Forelimb muscle (tissue), 1 donor: ENCODE results near the gene RBL2. TPM values are rescaled to one million over a fixed set of nuclear protein-coding genes. Genes with fewer than 3 reads are reported as not detected.

Source experiments
- DNase-seq: peaks from one replicate; pipeline ENCODE4 v3.0.0-alpha.2; 2013; ENCODE audit warnings: low read depth
- polyA plus RNA-seq: library from polyadenylated mRNA; unstranded; fragments of 120-200 nt; gene quantifications from one replicate; pipeline ENCODE4 v1.2.1, GENCODE V29; 2013; ENCODE audit not compliant: insufficient read length

RBL2 gene
- polyA plus RNA-seq, 1 donor, result 52.7 TPM

- DNase-seq, result no peak
These were observed 19.7 kb downstream of the RBL2 start for GRCh38 chr16:53453928-53454327.

- no peak for DNase-seq
These were observed 22.4 kb downstream of the RBL2 start for GRCh38 chr16:53456625-53457024.

- DNase-seq, result no peak
These were observed 23.4 kb downstream of the RBL2 start for GRCh38 chr16:53457670-53458069.

GRCh38 chr16:53458635-53459034 lies 24.4 kb downstream of the RBL2 start:
- DNase-seq, result no peak

GRCh38 chr16:53465606-53466280 lies 31.5 kb downstream of the RBL2 start:
- no peak for DNase-seq

- no peak for DNase-seq
These were observed 42.6 kb downstream of the RBL2 start for GRCh38 chr16:53476867-53477266.

- no peak for DNase-seq
These were observed 44.7 kb downstream of the RBL2 start for GRCh38 chr16:53478965-53479364.

GRCh38 chr16:53480394-53480793 lies 46.1 kb downstream of the RBL2 start:
- no peak for DNase-seq

- no peak for DNase-seq
These were observed 47.9 kb downstream of the RBL2 start for GRCh38 chr16:53482123-53482522.

GRCh38 chr16:53484542-53484941 lies 50.3 kb downstream of the RBL2 start:
- DNase-seq, result no peak

GRCh38 chr16:53486230-53486629 lies 52.0 kb downstream of the RBL2 start:
- DNase-seq, result no peak

GRCh38 chr16:53489755-53490154 lies 55.5 kb downstream of the RBL2 start:
- no peak for DNase-seq

- no peak for DNase-seq
These were observed 58.2 kb downstream of the RBL2 start for GRCh38 chr16:53492503-53492902.

GRCh38 chr16:53494636-53495035 lies 60.4 kb downstream of the RBL2 start:
- DNase-seq, result no peak

GRCh38 chr16:53495325-53495724 lies 61.1 kb downstream of the RBL2 start:
- DNase-seq, result no peak

GRCh38 chr16:53498984-53499383 lies 64.7 kb downstream of the RBL2 start:
- DNase-seq, result no peak

GRCh38 chr16:53501216-53501859 lies 67.1 kb downstream of the RBL2 start:
- DNase-seq, result no peak

GRCh38 chr16:53502331-53503269 lies 68.3 kb downstream of the RBL2 start, which contains the start of gene AKTIP:
Gene AKTIP, minus strand, starts transcription at chr16:53503209. Its CDS starts 2,950 bp downstream, at chr16:53500259.
- DNase-seq, result no peak

- DNase-seq, result peak; percentile 100
These were observed 69.1 kb downstream of the RBL2 start for GRCh38 chr16:53503270-53503923.

- no peak for DNase-seq
These were observed 69.9 kb downstream of the RBL2 start for GRCh38 chr16:53503991-53504663.

- no peak for DNase-seq
These were observed 70.4 kb downstream of the RBL2 start for GRCh38 chr16:53504665-53505064.
